Dedifferentiated amniotic fluid mesenchymal stem cell (primary cell): Measurements from ENCODE around the gene LRRC55.

Experiments
- DNase-seq: peaks from one replicate; pipeline ENCODE4 v3.0.0-alpha.2; 2016; ENCODE audit errors: extremely low spot score

The LRRC55 gene

GRCh38 chr11:57181678-57182305, at the start of gene LRRC55:
Gene LRRC55 (plus strand): TSS chr11:57181953. CDS start chr11:57182023, 70 bp downstream.
- DNase-seq = no peak

- no peak for DNase-seq
Observed at GRCh38 chr11:57133366-57134038, 48.3 kb upstream of the LRRC55 start.

GRCh38 chr11:57134284-57134683, 47.5 kb upstream of the LRRC55 start:
- DNase-seq = no peak

- no peak for DNase-seq
Observed at GRCh38 chr11:57135020-57135751, 46.6 kb upstream of the LRRC55 start.

- no peak for DNase-seq
Observed at GRCh38 chr11:57140568-57140967, 41.2 kb upstream of the LRRC55 start.

GRCh38 chr11:57143459-57143858, 38.3 kb upstream of the LRRC55 start:
- no peak for DNase-seq

- no peak for DNase-seq
Observed at GRCh38 chr11:57144075-57144474, 37.7 kb upstream of the LRRC55 start.

- no peak for DNase-seq
Observed at GRCh38 chr11:57144531-57145320, 37.0 kb upstream of the LRRC55 start.

- DNase-seq = no peak
Observed at GRCh38 chr11:57146301-57146700, 35.5 kb upstream of the LRRC55 start.

- no peak for DNase-seq
Observed at GRCh38 chr11:57148621-57149020, 33.1 kb upstream of the LRRC55 start.

- DNase-seq = no peak
Observed at GRCh38 chr11:57150454-57150917, 31.3 kb upstream of the LRRC55 start.

- DNase-seq = no peak
Observed at GRCh38 chr11:57152134-57152533, 29.6 kb upstream of the LRRC55 start.

GRCh38 chr11:57153448-57153847, 28.3 kb upstream of the LRRC55 start:
- DNase-seq = no peak

- no peak for DNase-seq
Observed at GRCh38 chr11:57154739-57155138, 27.0 kb upstream of the LRRC55 start.

- DNase-seq = no peak
Observed at GRCh38 chr11:57155400-57155799, 26.4 kb upstream of the LRRC55 start.

GRCh38 chr11:57155838-57156607, 25.7 kb upstream of the LRRC55 start:
- DNase-seq = no peak

- no peak for DNase-seq
Observed at GRCh38 chr11:57156928-57157327, 24.8 kb upstream of the LRRC55 start.

- DNase-seq = no peak
Observed at GRCh38 chr11:57157624-57158023, 24.1 kb upstream of the LRRC55 start.

- DNase-seq = no peak
Observed at GRCh38 chr11:57158180-57158579, 23.6 kb upstream of the LRRC55 start.

GRCh38 chr11:57158599-57158998, 23.2 kb upstream of the LRRC55 start:
- no peak for DNase-seq

GRCh38 chr11:57160665-57161064, 21.1 kb upstream of the LRRC55 start:
- no peak for DNase-seq
